Astrocyte (in vitro differentiated cells and primary cell): ENCODE results near the gene TRIM41. TPM values are rescaled to one million over a fixed set of nuclear protein-coding genes. Genes with fewer than 3 reads are reported as not detected.

Experiments
- DNase-seq: peaks from one replicate; pipeline ENCODE4 v3.0.0-alpha.2; 2010; ENCODE audit warnings: low read depth
- FAIRE-seq: peaks from 2 replicates; lab custom pipeline; 2011; peaks lifted over from hg19 to GRCh38; lab: Jason Lieb, UNC
- H2AFZ ChIP-seq: 2 replicates; pipeline ENCODE4 v1.6.0; 2012; ENCODE audit warnings: low read depth, low read length, inconsistent platforms
- H3K27ac ChIP-seq: 2 replicates; pipeline ENCODE4 v1.5.1; 2011; ENCODE audit warnings: low read depth, low read length, inconsistent platforms
- H3K27me3 ChIP-seq: 2 replicates; pipeline ENCODE4 v1.6.0; 2011; ENCODE audit warnings: low read length, inconsistent platforms; ENCODE audit not compliant: insufficient read depth
- H3K36me3 ChIP-seq: 2 replicates; pipeline ENCODE4 v1.5.1; 2011; ENCODE audit warnings: low read length, inconsistent platforms; ENCODE audit not compliant: insufficient read depth
- H3K4me1 ChIP-seq: 2 replicates; pipeline ENCODE4 v1.5.1; 2011; ENCODE audit warnings: low read length, inconsistent platforms; ENCODE audit not compliant: insufficient read depth
- H3K4me2 ChIP-seq: 2 replicates; pipeline ENCODE4 v1.6.0; 2012; ENCODE audit warnings: low read length, inconsistent platforms
- H3K4me3 ChIP-seq: 2 replicates; pipeline ENCODE4 v1.5.1; 2011; ENCODE audit warnings: low read depth, mild to moderate bottlenecking, low read length, inconsistent platforms; ENCODE audit not compliant: insufficient read depth
- H3K79me2 ChIP-seq: 2 replicates; pipeline ENCODE4 v1.6.0; 2012; ENCODE audit warnings: mild to moderate bottlenecking, low read length, inconsistent platforms; ENCODE audit not compliant: insufficient read depth
- H3K9ac ChIP-seq: 2 replicates; pipeline ENCODE4 v1.6.0; 2012; ENCODE audit warnings: mild to moderate bottlenecking, low read length, inconsistent platforms
- H3K9me3 ChIP-seq: 2 replicates; pipeline ENCODE4 v1.5.1; 2012; ENCODE audit warnings: low read depth, mild to moderate bottlenecking, low read length, inconsistent platforms; ENCODE audit not compliant: insufficient read depth
- H4K20me1 ChIP-seq: 2 replicates; pipeline ENCODE4 v1.6.0; 2012; ENCODE audit warnings: low read length, inconsistent platforms; ENCODE audit not compliant: insufficient read depth
- H3K27ac Mint-ChIP-seq: one replicate; pipeline ENCODE4 v1.8.0; 2021; ENCODE audit warnings: mild to moderate bottlenecking, mixed read lengths; ENCODE audit not compliant: unreplicated experiment
- H3K27me3 Mint-ChIP-seq: one replicate; pipeline ENCODE4 v1.8.0; 2021; ENCODE audit warnings: low read depth, mixed read lengths; ENCODE audit not compliant: unreplicated experiment
- H3K36me3 Mint-ChIP-seq: one replicate; pipeline ENCODE4 v1.8.0; 2021; ENCODE audit warnings: low read depth, mixed read lengths; ENCODE audit not compliant: unreplicated experiment
- H3K4me1 Mint-ChIP-seq: one replicate; pipeline ENCODE4 v1.8.0; 2021; ENCODE audit warnings: low read depth, mixed read lengths; ENCODE audit not compliant: unreplicated experiment
- H3K4me3 Mint-ChIP-seq: one replicate; pipeline ENCODE4 v1.8.0; 2021; ENCODE audit warnings: mild to moderate bottlenecking, moderate library complexity, mixed read lengths; ENCODE audit not compliant: unreplicated experiment
- H3K9me3 Mint-ChIP-seq: one replicate; pipeline ENCODE4 v1.8.0; 2021; ENCODE audit warnings: mild to moderate bottlenecking, mixed read lengths; ENCODE audit not compliant: unreplicated experiment
- EZH2 ChIP-seq: IDR thresholded peaks from 2 replicates; pipeline ENCODE4 v1.6.1; 2012; ENCODE audit warnings: mild to moderate bottlenecking, low read length, inconsistent platforms; ENCODE audit not compliant: insufficient read depth
- total RNA-seq: library from RNA; stranded (reverse); gene quantifications from 2 replicates; pipeline ENCODE4 v1.2.1, GENCODE V29; 2021
- TF ChIP-seq, protein P1 (sequence below): IDR thresholded peaks from 2 replicates; pipeline ENCODE4 v1.5.1; 2011; ENCODE audit warnings: low read depth, mild to moderate bottlenecking, inconsistent platforms, low read length, moderate library complexity; ENCODE audit not compliant: insufficient read depth

TRIM41 gene
- total RNA-seq, 1 donor from 2014 or later = 20.9 TPM

DNA sequence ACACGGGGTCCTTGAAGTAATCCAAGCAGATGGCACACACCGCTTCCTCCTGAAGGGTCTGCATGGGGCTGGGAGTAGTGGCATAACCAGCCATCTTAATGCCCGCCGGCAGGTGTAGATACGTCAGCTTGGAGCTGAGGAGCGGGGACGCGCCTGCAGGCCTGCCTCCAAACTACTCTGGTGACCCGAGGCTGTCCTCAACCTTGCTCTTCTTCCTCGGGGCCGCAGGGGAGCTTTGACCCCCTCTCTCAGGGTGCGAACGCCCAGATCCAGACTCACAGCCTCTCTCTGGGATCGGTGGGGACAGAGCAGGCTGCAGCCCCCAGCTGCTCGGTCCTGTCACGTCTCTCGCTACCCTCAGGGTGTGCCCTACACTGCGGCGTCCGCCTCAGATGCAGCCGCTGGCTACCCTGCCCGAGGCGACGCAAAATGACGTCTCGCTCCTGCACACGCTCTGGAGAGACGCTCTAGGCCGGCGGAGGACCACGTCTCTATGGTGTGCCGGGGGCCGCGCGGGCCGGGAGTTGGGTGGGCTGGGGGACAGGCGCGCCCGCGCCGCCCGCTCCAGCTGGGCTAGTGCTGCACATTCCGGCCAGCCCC, 37.7 kb downstream of the TRIM41 start, which contains the start of gene TRIM52:
Gene TRIM52, minus strand, starts transcription at position 424 of the 600 bp plus-strand sequence. Its CDS starts 330 bp downstream, at position 94.
- H3K4me3 ChIP-seq = peak within 1 kb of the TSS; percentile 86
- peak within 1 kb of the TSS; percentile 92 for H3K4me3 Mint-ChIP-seq
- peak within 1 kb of the TSS; percentile 95 for H3K27ac Mint-ChIP-seq
- peaks cover 14% of the 10 kb centered on the region for H3K36me3 ChIP-seq
- H3K9me3 Mint-ChIP-seq = no peaks in the 10 kb centered on the region
- peak within 1 kb of the TSS; percentile 96 for H3K27ac ChIP-seq
- peak within 1 kb of the TSS; percentile 96 for H3K4me2 ChIP-seq
- peak; percentile 79 for DNase-seq
- H4K20me1 ChIP-seq = peaks cover 47% of the 10 kb centered on the region
- peaks cover 72% of the 10 kb centered on the region for H3K79me2 ChIP-seq
- H3K9ac ChIP-seq = peak within 1 kb of the TSS; percentile 99
- H3K9me3 ChIP-seq = no peaks in the 10 kb centered on the region
- H3K4me1 Mint-ChIP-seq = peaks cover 16% of the 10 kb centered on the region
- no peaks in the 10 kb centered on the region for H3K27me3 Mint-ChIP-seq
- FAIRE-seq = no peak
- no peaks in the 10 kb centered on the region for H3K27me3 ChIP-seq
- H3K4me1 ChIP-seq = peaks cover 12% of the 10 kb centered on the region
- TF ChIP-seq, protein P1, sequence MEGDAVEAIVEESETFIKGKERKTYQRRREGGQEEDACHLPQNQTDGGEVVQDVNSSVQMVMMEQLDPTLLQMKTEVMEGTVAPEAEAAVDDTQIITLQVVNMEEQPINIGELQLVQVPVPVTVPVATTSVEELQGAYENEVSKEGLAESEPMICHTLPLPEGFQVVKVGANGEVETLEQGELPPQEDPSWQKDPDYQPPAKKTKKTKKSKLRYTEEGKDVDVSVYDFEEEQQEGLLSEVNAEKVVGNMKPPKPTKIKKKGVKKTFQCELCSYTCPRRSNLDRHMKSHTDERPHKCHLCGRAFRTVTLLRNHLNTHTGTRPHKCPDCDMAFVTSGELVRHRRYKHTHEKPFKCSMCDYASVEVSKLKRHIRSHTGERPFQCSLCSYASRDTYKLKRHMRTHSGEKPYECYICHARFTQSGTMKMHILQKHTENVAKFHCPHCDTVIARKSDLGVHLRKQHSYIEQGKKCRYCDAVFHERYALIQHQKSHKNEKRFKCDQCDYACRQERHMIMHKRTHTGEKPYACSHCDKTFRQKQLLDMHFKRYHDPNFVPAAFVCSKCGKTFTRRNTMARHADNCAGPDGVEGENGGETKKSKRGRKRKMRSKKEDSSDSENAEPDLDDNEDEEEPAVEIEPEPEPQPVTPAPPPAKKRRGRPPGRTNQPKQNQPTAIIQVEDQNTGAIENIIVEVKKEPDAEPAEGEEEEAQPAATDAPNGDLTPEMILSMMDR = no peak
- TF ChIP-seq EZH2 = no peak
- peak within 1 kb of the TSS; percentile 81 for H2AFZ ChIP-seq
- peaks cover 6% of the 10 kb centered on the region for H3K36me3 Mint-ChIP-seq

DNA sequence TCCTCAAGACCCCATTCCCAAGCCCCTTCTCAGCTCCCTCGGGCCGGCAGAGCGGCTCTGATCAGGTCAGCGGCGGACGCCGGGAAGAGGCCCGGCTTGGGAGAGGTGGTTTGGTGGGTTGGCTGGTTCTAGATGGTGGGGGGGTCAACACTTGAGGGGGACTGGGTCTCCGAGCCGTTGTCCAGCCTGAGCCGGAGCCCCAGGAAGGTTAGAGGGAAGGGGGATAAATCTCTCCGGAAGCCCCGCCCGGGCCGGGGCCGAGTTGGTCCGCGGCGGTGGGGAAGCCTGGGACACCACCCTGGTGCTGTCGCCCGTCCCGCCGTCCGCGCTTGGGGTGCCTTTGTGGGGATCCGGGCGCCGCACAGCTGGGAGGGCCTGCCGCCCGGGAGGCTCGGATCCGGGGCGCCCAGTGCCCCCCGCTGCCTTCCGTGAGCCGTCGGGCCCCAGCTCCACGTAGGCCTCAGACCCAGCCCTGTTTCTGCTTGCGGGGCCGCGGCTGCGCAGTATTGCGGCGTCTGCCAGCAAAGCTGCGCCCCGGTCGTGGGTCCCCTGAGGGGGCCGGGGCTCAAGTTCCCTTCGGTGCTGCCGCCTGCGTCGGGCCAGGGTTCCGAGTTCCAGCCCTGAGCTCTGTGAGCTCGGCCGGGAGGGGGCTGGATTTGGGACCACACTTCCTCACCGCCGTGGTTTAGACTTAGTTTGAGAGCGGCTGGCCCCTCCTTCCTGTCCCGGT, 38.4 kb downstream of the TRIM41 start:
- H3K4me2 ChIP-seq = peak overlapping the region; percentile 96
- peak overlapping the region; percentile 81 for H2AFZ ChIP-seq
- no peaks in the 10 kb centered on the region for H3K9me3 ChIP-seq
- TF ChIP-seq, protein P1 = no peak
- TF ChIP-seq EZH2 = no peak
- peak overlapping the region; percentile 96 for H3K27ac ChIP-seq
- H3K4me1 Mint-ChIP-seq = peaks cover 13% of the 10 kb centered on the region
- peaks cover 10% of the 10 kb centered on the region for H3K36me3 ChIP-seq
- H3K27me3 ChIP-seq = no peaks in the 10 kb centered on the region
- peak overlapping the region; percentile 92 for H3K4me3 Mint-ChIP-seq
- H3K27ac Mint-ChIP-seq = peak overlapping the region; percentile 95
- H3K9me3 Mint-ChIP-seq = no peaks in the 10 kb centered on the region
- H3K4me3 ChIP-seq = peak overlapping the region; percentile 86
- H3K79me2 ChIP-seq = peaks cover 66% of the 10 kb centered on the region
- peaks cover 3% of the 10 kb centered on the region for H3K36me3 Mint-ChIP-seq
- peak overlapping the region; percentile 99 for H3K9ac ChIP-seq
- peaks cover 12% of the 10 kb centered on the region for H3K4me1 ChIP-seq
- peak; percentile 49 for DNase-seq
- H3K27me3 Mint-ChIP-seq = no peaks in the 10 kb centered on the region
- FAIRE-seq = no peak
- H4K20me1 ChIP-seq = peaks cover 40% of the 10 kb centered on the region
